Activated CD4-positive, alpha-beta T cell treated with anti-CD3 and anti-CD28 coated beads for 36 hours (primary cell): Measurements from ENCODE around the gene PLXND1. TPM values are rescaled to one million over a fixed set of nuclear protein-coding genes. Genes with fewer than 3 reads are reported as not detected.
"Not testable (repeated sequence)": the region's sequence is repeated elsewhere in the genome, so short reads cannot be mapped to it uniquely, and the experiment has no call there.

ENCODE experiments used
- ATAC-seq: fragments of 200-7000 bp; cut with Tn5 transposase; one replicate; pipeline ENCODE4 v1.10.0; 2021; ENCODE audit warnings: mild to moderate bottlenecking, moderate library complexity
- CTCF ChIA-PET: fragments of 350-600 bp; sonication (Branson Sonifier 250); formaldehyde crosslinking; loops from one replicate; lab custom pipeline; 2021; ENCODE audit warnings: antibody characterized with exemption; lab: Charles Lee
- POLR2A ChIA-PET: fragments of 350-600 bp; sonication (Branson Sonifier 250); formaldehyde crosslinking; loops from one replicate; lab custom pipeline; 2021; ENCODE audit warnings: antibody characterized with exemption, inconsistent platforms; lab: Charles Lee
- DNase-seq: peaks from one replicate; pipeline ENCODE4 v3.0.0-alpha.2; 2020
- H3K27ac Mint-ChIP-seq: one replicate; pipeline ENCODE4 v1.8.0; 2021; ENCODE audit warnings: mixed read lengths
- H3K27me3 Mint-ChIP-seq: one replicate; pipeline ENCODE4 v1.8.0; 2021; ENCODE audit warnings: mixed read lengths
- H3K36me3 Mint-ChIP-seq: one replicate; pipeline ENCODE4 v1.8.0; 2021; ENCODE audit warnings: low read depth, mixed read lengths
- H3K4me1 Mint-ChIP-seq: one replicate; pipeline ENCODE4 v1.8.0; 2021; ENCODE audit warnings: mixed read lengths
- H3K4me3 Mint-ChIP-seq: one replicate; pipeline ENCODE4 v1.8.0; 2021; ENCODE audit warnings: mild to moderate bottlenecking, moderate library complexity, mixed read lengths
- H3K9me3 Mint-ChIP-seq: one replicate; pipeline ENCODE4 v1.8.0; 2021; ENCODE audit warnings: low read depth, mixed read lengths
- intact Hi-C, 2 experiments: fragments of 100-400 bp; cut with DNase I in 1 of 2; cut with micrococcal nuclease in 1 of 2; formaldehyde crosslinking; loops; one replicate each; pipeline versions ENCODE4 v1.14.2 to v1.15.1; 2022 to 2024; cut with DNase I, micrococcal nuclease
- total RNA-seq, 2 experiments: library from RNA; stranded (reverse); gene quantifications; one replicate each; pipeline ENCODE4 v1.2.3, GENCODE V29; 2021

The PLXND1 gene
- total RNA-seq, 2 experiments from 2014 or later, result 3.1 to 4.6 TPM

DNA sequence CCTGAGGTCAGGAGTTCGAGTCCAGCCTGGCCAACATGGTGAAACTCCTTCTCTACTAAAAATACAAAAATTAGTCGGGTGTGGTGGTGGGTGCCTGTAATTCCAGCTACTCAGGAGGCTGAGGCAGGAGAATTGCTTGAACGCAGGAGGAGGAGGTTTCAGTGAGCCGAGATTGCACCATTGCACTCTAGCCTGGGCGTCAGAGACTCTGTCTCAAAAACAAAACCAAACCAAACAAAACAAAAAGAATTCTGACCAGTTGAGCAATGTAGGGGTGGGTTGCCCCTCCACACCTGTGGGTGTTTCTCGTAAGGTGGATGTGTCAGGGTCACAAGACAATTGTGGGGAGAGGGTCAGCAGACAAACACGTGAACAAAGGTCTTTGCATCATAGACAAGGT, 34.5 kb upstream of the PLXND1 start:
- H3K9me3 Mint-ChIP-seq, intact Hi-C loops, DNase-seq, H3K4me1 Mint-ChIP-seq, CTCF ChIA-PET, H3K27me3 Mint-ChIP-seq, H3K4me3 Mint-ChIP-seq, H3K36me3 Mint-ChIP-seq, H3K27ac Mint-ChIP-seq, POLR2A ChIA-PET, ATAC-seq: not testable (repeated sequence)

DNA sequence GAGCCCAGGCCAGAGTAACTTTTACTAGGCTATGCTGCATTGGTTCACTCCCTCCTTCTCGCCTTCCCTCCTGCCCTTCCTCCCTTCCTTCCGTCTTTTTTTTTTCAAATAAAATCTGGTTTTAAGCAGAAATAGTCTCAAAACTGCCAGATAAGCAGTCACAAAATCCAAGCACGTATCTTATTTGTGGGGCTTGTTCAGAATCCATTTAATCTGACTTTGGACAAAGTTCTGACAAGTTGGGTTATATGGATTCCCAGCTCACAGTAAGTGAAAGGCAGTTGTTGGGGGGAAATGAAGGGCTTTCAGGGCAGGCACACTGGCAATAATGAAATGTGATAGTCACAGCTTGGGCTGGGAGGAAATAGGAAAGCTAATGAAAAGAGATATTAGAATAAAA, 32.0 kb upstream of the PLXND1 start:
- Mint-ChIP-seq H3K9me3 (no peaks in the 10 kb centered on the region), H3K4me3 (no peak overlapping the region), H3K27me3 (peaks cover 2% of the 10 kb centered on the region), H3K36me3 (no peaks in the 10 kb centered on the region), H3K27ac (no peak overlapping the region), H3K4me1 (no peaks in the 10 kb centered on the region)
- intact Hi-C loops, result no loop called here
- ChIA-PET POLR2A (no interaction called here), CTCF (no interaction called here)
- DNase-seq (no peak), ATAC-seq (no peak)

DNA sequence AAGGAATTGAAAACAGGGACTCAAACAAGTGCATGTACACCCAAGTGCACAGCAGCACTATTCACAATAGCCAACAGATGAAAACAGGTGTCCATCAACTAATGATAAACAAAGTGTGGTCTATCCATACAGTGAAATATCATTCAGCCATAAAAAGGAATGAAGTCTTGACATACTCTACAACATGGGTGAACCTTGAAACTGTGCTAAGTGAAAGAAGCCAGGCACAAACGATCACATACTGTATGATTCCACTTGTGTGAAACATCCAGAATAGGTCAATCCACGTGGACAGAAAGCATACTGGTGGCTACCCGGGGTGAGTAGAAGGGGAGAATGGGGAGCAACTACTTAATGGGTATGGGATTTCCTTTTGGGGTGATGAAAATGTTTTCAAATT, 29.6 kb upstream of the PLXND1 start:
- Mint-ChIP-seq H3K4me1 (no peaks in the 10 kb centered on the region), H3K4me3 (no peak overlapping the region), H3K27ac (no peak overlapping the region), H3K9me3 (no peaks in the 10 kb centered on the region), H3K27me3 (peaks cover 2% of the 10 kb centered on the region), H3K36me3 (no peaks in the 10 kb centered on the region)
- no peak for DNase-seq
- intact Hi-C loops, result no loop called here
- ChIA-PET POLR2A (no interaction called here), CTCF (interaction anchor here (0.6 kb wide), 1 partner anchor 150 kb away, joined by 3 read pairs; no protein-coding TSS in a partner anchor)
- no peak for ATAC-seq

DNA sequence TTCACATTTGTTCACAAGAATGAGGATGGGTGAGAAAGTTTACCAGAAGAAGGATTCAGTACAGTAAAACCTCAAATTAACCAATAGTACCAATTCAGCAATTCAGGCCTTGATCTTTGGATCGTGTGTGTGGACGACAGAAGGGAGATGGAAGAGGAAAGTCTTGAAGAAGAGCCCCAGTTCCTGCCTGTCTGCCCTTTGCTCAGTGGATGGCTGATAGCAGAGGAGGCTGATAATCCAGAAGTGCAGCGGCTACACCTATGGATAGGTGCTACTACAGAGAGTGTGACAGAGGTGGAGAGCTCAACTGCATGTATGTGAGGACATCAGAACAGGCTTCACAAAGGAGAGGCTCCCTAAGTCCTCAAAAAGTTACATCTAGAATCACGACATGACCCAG, 29.2 kb upstream of the PLXND1 start:
- no peaks in the 10 kb centered on the region for H3K36me3 Mint-ChIP-seq
- no peaks in the 10 kb centered on the region for H3K4me1 Mint-ChIP-seq
- DNase-seq (no peak), ATAC-seq (no peak)
- peaks cover 2% of the 10 kb centered on the region for H3K27me3 Mint-ChIP-seq
- H3K4me3 Mint-ChIP-seq, result no peak overlapping the region
- ChIA-PET POLR2A (no interaction called here), CTCF (interaction anchor here (0.6 to 0.8 kb wide), 3 partner anchors 65 to 300 kb away, joined by 3 to 4 read pairs (median 3); no protein-coding TSS in a partner anchor)
- no peak overlapping the region for H3K27ac Mint-ChIP-seq
- intact Hi-C loops, result no loop called here
- H3K9me3 Mint-ChIP-seq, result no peaks in the 10 kb centered on the region

DNA sequence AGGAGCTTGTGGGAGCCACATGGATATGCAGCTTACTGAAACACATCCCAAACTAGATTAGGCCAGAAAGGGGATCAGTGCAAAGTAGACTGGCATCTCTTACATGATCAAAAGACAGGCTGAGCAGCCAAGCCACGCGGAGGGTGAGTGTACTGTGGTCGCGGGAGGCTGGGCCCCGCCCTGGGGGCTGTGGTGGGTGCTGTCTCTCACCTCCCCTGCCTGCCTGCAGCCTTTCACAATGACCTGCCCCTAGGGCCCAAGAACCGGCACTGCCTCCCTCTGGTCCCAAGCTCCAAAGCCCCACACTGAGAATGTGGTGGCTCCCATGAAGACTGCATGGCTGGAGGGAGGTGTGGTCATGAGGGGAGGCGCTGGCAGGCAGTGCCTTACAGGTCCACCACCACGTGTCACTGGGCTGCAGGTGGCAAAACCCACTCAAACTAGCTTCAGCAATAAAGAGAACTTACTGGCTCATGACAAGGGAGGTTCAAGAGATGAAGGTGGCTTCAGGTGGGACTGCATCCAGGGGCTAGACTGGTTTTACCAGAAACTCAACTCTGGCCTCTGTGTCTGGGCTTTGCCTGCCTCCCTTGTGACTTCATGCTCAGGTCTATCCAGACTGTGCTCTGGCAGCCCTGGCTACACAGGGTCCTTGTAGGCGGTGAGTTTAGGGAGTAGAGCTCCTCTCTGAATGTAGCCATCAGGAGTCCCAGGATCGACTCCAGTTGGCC, 27.4 kb upstream of the PLXND1 start:
- intact Hi-C loops, result no loop called here
- Mint-ChIP-seq H3K4me1 (no peaks in the 10 kb centered on the region), H3K4me3 (no peak overlapping the region), H3K27ac (no peak overlapping the region), H3K9me3 (no peaks in the 10 kb centered on the region), H3K36me3 (no peaks in the 10 kb centered on the region), H3K27me3 (peaks cover 2% of the 10 kb centered on the region)
- ChIA-PET POLR2A (no interaction called here), CTCF (interaction anchor here (0.8 kb wide), 1 partner anchor 15 kb away, joined by 3 read pairs; no protein-coding TSS in a partner anchor)
- ATAC-seq (no peak), DNase-seq (no peak)

DNA sequence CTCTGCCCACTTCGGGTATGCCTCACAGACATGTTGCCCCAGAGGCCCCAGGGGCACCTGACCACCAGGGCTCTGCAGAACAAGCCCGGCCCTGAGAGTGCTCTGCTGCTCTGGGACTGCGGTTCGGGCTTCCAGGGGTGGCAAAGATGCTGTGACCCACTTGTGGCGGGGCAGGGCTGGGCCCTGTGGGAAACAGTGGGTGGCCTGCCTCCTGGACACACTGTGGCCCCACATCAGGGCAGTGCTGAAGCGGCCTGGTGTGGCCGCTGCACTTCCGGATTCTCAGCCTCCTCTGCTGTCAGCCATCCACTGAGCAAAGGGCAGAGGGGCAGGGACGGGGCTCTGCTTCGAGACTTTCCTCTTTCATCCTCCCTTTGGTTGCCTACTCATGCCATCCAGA, 26.5 kb upstream of the PLXND1 start:
- CTCF ChIA-PET, result no interaction called here
- Mint-ChIP-seq H3K36me3 (no peaks in the 10 kb centered on the region), H3K4me1 (peaks cover 3% of the 10 kb centered on the region), H3K27ac (no peak overlapping the region), H3K4me3 (no peak overlapping the region), H3K27me3 (peaks cover 2% of the 10 kb centered on the region), H3K9me3 (no peaks in the 10 kb centered on the region)
- intact Hi-C loops, result no loop called here
- ATAC-seq, result no peak
- POLR2A ChIA-PET, result no interaction called here
- no peak for DNase-seq

DNA sequence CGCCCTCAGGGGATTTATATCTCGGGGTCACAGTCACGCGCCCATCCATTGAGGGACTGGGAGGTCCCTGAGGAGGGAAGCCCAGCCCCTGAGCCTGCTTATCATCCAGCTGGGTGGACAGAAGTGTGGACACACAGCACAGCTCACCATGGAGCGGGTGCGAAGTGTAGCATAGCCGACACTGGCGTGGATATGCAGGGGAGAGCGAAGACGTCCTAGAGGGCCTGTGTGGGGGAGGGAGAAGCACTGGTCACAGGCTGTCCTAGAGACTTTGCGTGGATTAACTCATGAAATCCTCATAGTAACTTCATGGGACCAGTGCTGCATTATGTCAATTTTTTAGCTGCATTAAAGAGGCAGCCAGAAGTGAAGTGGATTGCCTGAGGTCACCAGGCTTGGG, 26.1 kb upstream of the PLXND1 start:
- POLR2A ChIA-PET, result no interaction called here
- H3K9me3 Mint-ChIP-seq, result no peaks in the 10 kb centered on the region
- ATAC-seq (no peak), DNase-seq (no peak)
- H3K36me3 Mint-ChIP-seq, result no peaks in the 10 kb centered on the region
- no peak overlapping the region for H3K27ac Mint-ChIP-seq
- H3K27me3 Mint-ChIP-seq, result peaks cover 2% of the 10 kb centered on the region
- H3K4me1 Mint-ChIP-seq, result peaks cover 6% of the 10 kb centered on the region
- CTCF ChIA-PET, result interaction anchor here (0.7 kb wide), 1 partner anchor 142 kb away, joined by 3 read pairs; no protein-coding TSS in a partner anchor
- no peak overlapping the region for H3K4me3 Mint-ChIP-seq
- intact Hi-C loops, result no loop called here

DNA sequence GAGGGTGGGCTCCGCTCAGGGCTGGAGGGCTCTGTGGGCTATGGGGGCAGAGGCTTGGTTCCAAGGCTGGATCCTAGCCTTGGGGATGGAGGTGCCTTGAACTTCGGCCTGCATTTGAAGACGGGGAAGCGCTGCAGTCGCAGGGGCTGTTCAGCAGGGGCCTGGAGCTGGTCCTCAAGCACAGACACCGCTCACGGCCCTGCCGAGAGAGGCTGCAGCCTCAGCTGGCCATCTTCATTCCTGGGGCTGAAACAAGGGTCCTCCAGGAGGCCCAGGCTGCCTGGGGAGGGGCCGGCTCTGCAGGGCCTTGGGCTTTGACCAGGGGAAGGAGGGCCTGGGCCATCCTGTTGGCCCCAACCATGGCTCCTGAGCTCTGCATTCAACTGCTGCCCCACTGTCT, 25.6 kb upstream of the PLXND1 start:
- Mint-ChIP-seq H3K4me1 (peaks cover 8% of the 10 kb centered on the region), H3K27ac (no peak overlapping the region), H3K36me3 (no peaks in the 10 kb centered on the region), H3K27me3 (peaks cover 2% of the 10 kb centered on the region), H3K9me3 (no peaks in the 10 kb centered on the region), H3K4me3 (no peak overlapping the region)
- ChIA-PET CTCF (interaction anchor here (0.5 to 0.7 kb wide), 2 partner anchors 25 to 142 kb away, joined by 3 to 4 read pairs; no protein-coding TSS in a partner anchor), POLR2A (no interaction called here)
- ATAC-seq, result no peak
- no peak for DNase-seq
- intact Hi-C loops, result no loop called here

DNA sequence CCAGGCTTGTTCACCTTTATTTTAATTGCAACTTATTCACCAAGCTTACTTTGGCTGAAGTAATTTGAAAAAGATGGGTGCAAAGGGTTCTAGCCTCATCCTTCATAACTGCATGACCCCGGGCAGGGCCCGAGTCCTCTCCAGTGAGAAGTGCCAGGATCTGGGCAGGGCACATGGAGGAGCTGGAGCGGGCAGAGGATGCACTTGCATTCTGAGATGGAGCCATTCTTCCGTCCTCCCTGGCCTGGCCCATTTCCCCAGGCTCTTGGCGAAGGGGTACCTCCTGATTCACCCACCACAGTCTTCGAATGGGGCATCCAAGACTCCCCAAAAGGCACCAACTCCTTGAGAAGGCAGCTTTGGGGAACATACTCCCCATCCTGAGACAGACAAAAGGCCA, 22.5 kb upstream of the PLXND1 start:
- no peaks in the 10 kb centered on the region for H3K27me3 Mint-ChIP-seq
- no peak overlapping the region for H3K27ac Mint-ChIP-seq
- H3K4me3 Mint-ChIP-seq, result no peak overlapping the region
- POLR2A ChIA-PET, result no interaction called here
- intact Hi-C loops, result loop anchor here (2.0 to 5.0 kb wide), 2 partner anchors 196 to 463 kb away; no protein-coding TSS in a partner anchor
- no peak for ATAC-seq
- no peaks in the 10 kb centered on the region for H3K36me3 Mint-ChIP-seq
- H3K4me1 Mint-ChIP-seq, result peaks cover 13% of the 10 kb centered on the region
- CTCF ChIA-PET, result interaction anchor here (0.8 to 2.5 kb wide), 4 partner anchors 107 to 311 kb away, joined by 3 to 12 read pairs (median 6); no protein-coding TSS in a partner anchor
- no peak for DNase-seq
- no peaks in the 10 kb centered on the region for H3K9me3 Mint-ChIP-seq

DNA sequence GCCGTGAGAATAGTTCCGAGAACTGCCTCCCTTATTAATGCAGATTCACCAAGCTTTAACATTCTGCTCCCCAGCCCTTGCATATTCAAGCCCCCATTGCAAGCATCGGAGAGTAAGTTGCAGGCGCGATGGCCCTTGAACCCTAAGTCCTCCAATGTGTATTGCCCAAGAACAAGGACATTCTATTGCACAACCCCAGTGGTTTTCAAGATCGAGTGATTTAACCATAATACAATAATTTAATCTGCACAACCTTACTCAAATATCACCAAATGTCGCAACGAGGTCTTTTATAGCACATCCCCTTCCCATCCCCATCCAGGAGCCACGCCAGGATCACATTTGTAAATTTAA, 21.7 kb upstream of the PLXND1 start:
- ATAC-seq (no peak), DNase-seq (no peak)
- Mint-ChIP-seq H3K4me3 (peak overlapping the region; percentile 88), H3K9me3 (no peaks in the 10 kb centered on the region), H3K27me3 (no peaks in the 10 kb centered on the region), H3K36me3 (no peaks in the 10 kb centered on the region), H3K4me1 (peaks cover 13% of the 10 kb centered on the region), H3K27ac (peak overlapping the region; percentile 67)
- intact Hi-C loops, result loop anchor here (1.0 to 5.0 kb wide), 5 partner anchors 197 to 464 kb away; no protein-coding TSS in a partner anchor
- ChIA-PET CTCF (interaction anchor here (0.6 to 2.5 kb wide), 18 partner anchors 11 to 367 kb away, joined by 3 to 12 read pairs (median 5); no protein-coding TSS in a partner anchor), POLR2A (interaction anchor here (1.7 kb wide), 1 partner anchor 188 kb away, joined by 3 read pairs; the partner anchor contains the start of genes IFT122 and MBD4)

DNA sequence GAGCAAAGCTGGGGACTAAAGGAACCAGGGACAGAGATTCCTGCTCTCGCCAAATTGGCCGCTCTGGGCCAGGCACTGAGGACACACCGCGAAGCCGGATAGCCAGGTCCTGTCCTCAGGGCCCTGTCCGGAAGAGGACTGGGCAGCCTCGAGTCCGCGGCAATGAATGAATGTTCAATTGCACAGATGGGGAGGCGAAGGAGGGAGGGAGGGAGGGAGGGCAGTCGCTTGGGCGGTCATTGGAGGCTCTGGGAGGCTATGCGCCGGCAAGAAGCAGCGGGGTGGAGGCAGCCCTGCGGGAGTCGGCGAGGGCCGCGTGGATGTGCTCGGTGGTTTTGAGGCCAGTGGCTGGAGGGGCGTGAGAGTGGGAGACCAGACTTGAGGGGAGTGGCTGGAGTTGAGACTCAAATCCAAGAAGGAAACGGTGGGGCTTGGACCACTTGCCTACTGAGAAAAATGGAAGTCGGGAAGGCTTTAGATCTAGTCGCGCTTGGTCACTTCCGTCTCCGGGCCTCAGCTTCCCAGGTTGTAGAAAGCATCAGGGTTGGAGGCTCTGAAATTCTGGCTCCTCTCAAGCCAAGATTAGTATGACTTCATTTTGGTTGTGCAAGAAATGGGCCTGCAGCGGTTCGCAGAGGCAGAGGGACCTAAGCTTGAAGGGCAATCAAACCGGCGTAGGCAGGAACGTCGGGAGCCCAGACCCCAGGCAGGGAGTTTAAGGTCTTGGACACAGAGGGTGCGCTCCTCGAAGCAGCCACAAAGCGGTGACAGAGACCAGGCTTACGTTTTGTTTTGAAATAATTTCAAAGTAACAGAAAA, 21.1 kb upstream of the PLXND1 start:
- peaks cover 13% of the 10 kb centered on the region for H3K4me1 Mint-ChIP-seq
- peak overlapping the region; percentile 88 for H3K4me3 Mint-ChIP-seq
- no peaks in the 10 kb centered on the region for H3K27me3 Mint-ChIP-seq
- no peaks in the 10 kb centered on the region for H3K9me3 Mint-ChIP-seq
- peak overlapping the region; percentile 67 for H3K27ac Mint-ChIP-seq
- H3K36me3 Mint-ChIP-seq, result no peaks in the 10 kb centered on the region
- intact Hi-C loops, result loop anchor here (1.0 to 5.0 kb wide), 12 partner anchors 21 to 483 kb away; partner anchors contain the start of genes PLXND1 (in 1 of the 2) and TMCC1 (in 1 of the 2)
- POLR2A ChIA-PET, result interaction anchor here (1.1 to 1.7 kb wide), 2 partner anchors 188 to 272 kb away, joined by 3 to 4 read pairs; partner anchors contain the start of genes IFT122 and MBD4
- ATAC-seq, result peak; percentile 67
- peak; percentile 82 for DNase-seq
- CTCF ChIA-PET, result interaction anchor here (0.6 to 2.5 kb wide), 25 partner anchors 11 to 368 kb away, joined by 3 to 12 read pairs (median 4); no protein-coding TSS in a partner anchor
